Limb (tissue), 2 donors: ENCODE results near the gene PLEK.
"Not testable (repeated sequence)": the region's sequence is repeated elsewhere in the genome, so short reads cannot be mapped to it uniquely, and the experiment has no call there.

ENCODE experiments used
- DNase-seq, 2 donors: peaks; one replicate each; pipeline ENCODE4 v3.0.0-alpha.2; 2016; ENCODE audit errors: extremely low spot score in 2 of 2

Gene PLEK

DNA sequence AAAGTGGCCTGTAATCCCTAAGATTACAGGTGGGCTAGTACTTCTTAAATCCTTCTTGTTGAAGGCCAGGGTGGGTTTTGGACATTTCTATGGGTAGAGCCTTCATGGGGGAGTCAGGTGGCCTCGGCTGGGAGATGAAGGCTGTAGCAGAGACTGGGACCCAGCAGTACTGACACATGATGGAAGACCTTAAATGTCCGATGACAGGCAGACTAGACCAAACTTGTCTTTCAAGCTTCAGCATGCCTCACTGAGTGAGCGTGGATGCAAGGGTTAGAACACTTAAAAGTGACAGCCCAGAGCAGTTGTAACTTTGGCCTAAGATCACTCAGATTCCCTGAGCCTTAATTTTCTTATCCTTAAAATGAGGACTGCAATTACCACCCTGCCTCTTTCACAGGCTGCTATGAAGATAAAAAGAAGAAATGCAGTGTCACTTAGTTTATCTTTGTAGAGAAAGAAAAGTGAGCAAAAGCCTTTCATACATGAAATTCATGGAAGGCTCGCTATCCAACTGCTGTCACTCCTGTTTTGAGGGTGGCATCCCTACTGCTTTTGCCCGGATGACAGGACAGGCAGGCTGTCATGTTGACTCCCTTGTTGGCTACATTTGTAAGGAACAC is 19.5 kb downstream of the PLEK start:
- DNase-seq, result no peak

DNA sequence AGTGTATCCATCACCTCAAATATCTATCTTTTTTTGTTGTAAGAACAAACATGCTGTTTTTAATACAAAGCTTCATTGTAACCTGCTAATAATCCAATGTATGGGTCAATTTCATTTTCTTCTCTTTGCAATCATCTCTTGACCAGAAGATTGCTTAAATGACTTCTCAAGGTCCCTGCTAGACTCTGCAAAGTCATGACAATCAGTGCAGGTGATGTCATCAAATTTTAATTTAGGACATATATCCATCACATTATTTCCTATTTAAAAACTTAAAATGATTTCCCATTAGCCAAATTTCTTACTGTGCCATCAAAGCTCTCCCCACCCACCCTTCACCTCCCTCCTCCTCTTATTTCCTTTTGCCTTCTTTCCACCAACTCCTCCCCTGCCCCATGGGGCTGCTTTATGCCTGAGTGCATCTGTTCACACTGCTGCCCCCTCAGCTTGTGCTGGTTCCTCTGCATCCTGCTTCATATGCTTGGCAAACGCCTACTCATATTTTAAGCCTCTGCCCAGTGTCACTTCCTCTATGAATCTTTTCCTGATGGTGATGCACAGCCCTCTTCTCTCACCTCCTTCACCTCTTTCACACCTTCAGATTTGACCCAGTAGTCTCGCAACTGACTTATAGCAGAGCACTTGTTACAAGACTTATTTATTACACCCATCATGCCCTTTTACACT is 20.3 kb downstream of the PLEK start:
- DNase-seq, result no peak

DNA sequence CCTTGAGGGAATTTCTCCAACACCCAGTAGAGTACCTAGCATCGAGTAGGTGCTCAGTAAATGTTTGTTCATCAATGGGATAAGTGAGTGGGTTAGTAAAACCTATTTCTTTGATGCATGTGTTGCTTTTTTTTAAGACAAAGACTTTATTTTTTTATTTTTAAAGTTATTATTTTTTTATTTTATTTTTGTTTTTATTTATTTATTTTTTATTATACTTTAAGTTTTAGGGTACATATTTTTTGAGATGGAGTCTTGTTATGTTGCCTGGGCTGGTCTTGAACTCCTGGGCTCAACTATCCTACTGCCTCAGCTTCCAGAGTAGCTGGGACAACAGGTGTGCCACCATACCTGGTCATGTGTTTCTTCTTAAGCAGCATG is 20.8 kb downstream of the PLEK start:
- DNase-seq, result no peak

DNA sequence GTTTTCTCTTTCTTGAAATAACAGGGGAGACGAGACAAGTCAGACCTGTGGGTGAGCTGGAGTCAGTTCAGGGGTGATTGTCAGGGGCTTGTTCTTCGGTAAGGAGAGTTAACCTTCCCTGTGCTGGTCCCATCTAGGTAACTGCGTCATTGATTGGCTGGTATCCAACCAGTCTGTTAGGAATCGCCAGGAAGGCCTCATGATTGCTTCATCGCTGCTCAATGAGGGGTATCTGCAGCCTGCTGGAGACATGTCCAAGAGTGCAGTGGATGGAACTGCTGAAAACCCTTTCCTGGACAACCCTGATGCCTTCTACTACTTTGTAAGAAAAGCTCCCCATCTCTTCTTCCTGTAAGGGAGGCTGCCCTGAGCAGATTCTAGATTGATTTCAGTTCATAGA is 21.3 kb downstream of the PLEK start:
- no peak for DNase-seq

DNA sequence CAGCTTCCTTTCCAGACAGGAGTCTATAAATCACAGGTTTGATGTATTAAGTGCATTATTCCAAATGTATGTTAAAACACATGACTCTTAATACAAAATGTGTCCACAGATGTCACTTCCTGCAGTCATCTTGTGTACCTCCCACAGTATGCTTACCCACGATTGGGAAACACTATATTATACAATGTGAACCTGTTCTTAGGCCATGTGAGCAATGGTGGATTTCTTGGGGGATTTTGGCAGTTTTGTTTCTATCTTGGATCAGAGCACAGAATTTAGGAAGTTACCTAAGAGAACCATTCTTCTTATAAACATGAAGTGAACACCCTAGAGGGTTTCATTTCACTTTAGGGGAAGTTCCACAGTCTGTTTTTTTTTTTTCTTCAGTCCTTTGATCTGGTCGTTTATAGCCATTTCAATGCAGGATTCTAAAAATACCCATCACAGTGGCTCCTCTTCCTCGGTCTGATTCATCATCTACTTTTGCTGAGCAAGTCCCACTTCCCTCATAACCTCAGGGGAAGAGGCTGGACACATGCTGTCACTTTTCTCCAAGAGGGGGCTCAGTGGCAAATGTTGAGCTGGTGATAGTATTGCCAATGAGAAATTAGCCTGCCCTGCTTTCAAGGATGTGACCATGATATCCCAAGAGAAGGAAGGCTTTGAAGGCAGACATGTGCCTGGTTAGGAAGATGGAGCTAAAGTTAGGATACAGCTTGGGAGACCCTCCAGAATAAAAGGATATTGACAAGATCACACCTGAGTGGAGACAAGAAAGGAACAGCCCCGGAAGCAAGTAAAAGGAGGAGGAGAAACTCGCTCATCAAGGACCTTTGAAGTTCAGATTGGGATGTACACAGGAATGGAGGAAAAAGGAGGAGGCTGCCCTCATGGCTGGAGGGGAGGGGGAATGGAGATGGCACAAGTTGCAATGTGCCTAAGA is 22.6 kb downstream of the PLEK start:
- no peak for DNase-seq

DNA sequence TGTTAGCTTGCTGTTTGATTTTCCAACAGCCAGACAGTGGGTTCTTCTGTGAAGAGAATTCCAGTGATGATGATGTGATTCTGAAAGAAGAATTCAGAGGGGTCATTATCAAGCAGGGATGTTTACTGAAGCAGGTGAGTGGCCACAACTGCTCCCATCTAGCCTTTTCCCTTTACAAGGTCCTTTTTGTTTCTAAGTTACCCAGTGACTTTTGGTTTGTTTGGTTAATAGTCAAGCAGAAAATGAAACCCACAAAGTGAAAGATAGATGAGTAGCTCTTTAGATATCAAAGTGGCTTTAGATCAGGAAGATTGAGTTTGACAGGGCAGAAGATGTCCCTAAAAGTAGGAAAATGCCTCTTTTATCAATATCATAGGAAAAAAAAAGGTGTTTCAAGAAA is 23.3 kb downstream of the PLEK start:
- no peak for DNase-seq

DNA sequence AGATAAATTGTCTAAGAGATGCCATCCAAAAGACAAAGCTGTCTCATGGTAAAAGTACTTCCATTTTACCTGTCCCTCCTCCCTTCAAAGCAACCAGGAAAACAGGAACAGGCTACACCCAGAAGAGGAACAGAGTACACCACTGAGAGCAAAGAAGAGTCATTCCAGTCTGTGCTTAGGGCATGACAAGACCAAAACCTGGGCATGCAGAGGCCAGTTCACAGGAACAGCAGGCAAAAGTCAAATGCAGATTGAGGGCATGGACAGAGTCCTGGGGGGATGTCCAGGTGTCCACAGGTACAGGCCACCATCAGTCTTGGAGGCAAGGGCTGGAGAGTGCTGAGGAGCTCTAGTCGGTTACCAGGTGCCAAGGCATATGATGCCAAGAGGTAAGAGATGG is 23.7 kb downstream of the PLEK start:
- no peak for DNase-seq

DNA sequence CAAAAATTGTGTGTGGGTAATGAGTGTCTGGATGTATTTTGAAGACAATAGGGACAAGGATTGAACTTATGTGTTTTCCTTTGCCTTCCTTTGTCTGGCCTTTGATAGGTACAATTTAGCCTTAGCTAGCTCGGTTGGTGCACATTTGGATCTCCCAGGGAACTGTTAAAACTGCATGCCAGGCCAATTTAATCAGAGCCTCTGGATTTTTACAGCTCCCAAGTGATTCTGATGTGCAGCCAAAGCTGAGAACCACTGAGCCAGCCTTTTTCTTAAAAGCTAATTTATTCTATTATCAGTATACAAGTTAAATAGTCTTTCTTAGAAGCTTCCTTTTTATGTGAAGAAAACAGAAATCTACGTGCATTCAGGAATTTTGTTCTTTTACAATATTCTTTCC is 25.0 kb downstream of the PLEK start:
- no peak for DNase-seq

DNA sequence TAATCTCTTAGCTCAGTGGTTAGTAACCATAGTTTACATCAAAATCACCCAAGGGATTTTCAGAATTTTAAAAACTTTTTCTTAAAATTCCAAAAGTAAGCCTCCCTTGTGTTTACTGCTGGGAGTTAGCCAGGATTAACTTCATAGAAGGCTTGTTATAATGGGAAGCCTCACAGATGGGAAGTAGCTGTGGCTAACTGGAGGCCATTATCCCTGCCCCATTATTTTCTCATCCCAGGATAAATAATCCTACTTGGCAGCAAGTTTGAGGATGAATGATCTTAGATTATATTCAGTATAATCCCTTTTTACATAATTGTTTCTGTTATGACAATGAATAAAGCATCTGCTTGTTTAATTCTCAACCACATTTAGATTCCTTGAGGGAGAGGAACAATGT is 25.5 kb downstream of the PLEK start:
- no peak for DNase-seq

DNA sequence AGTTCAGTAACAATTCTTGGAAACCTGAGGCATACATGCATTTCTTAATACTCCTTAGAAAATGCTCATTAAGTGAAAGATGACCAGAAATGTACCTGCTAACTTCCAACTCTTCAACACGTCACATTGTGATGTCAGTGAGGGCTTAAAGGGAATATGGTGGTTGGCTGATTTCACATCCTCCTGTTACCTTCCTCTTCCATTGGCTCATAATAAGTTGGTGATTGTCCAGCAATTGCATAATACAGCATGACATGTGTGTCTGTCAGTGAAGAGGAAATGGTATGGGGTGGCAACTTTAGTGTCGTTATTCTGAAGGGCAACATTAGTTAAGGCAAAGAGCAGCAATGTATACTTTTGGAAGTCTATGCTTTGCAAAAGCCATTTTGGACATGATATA is 26.0 kb downstream of the PLEK start:
- DNase-seq, result no peak

DNA sequence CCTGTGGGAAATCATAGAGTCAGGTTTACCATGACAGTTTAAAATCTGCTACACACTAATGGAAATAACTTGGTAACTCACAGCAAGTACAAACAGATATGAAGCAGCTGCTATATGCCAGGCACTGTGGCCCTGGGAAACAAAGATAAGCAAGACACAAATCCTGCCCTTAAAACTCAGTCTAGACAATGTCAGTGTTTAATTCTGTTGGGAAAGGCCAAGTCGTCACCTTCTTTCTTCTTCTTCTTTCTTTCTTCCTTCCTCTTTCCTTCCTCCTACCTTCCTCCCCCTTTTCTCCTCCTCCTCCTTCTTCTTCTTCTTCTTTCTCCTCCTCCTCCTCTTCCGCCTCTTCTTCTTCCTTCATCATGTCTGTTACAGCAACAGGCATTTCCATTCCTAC is 26.8 kb downstream of the PLEK start:
- DNase-seq, result no peak

DNA sequence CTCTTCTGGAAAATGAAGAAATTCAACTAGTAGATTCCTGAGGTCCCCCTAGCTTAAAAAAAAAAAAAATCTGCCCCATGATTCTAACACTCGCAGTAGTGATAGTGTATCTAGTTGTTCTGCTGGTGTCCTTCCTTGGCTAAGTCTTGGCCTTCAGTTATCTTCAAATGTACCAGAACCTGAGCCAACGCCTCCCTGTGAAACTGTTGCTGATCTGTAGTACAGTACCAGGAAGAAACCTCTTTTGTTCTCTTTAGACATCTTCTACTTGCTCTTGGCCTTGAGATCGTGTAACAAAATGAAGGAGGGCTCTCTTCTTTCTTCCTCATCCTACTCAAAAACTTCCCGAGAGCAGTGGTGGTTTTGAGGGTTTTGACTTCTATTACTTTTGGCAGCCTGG is 31.0 kb downstream of the PLEK start:
- DNase-seq, result no peak

DNA sequence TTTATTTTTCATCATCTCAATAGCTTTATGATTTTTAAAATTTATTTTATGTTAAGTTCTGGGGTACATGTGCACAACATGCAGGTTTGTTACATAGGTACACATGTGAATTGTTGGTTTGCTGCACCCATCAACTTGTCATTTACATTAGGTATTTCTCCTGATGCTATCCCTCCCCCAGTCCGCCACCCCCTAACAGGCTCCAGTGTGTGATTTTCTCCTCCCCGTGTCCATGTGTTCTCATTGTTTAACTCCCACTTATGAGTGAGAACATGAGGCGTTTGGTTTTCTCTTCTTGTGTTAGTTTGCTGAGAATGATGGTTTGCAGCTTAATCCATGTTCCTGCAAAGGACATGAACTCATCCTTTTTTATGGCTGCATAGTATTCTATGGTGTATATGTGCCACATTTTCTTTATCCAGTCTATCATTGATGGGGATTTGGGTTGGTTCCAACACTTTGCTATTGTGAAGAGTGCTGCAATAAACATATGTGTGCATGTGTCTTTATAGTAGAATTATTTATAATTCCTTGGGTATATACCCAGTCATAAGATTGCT is 32.7 kb downstream of the PLEK start:
- DNase-seq, result not testable (repeated sequence)

DNA sequence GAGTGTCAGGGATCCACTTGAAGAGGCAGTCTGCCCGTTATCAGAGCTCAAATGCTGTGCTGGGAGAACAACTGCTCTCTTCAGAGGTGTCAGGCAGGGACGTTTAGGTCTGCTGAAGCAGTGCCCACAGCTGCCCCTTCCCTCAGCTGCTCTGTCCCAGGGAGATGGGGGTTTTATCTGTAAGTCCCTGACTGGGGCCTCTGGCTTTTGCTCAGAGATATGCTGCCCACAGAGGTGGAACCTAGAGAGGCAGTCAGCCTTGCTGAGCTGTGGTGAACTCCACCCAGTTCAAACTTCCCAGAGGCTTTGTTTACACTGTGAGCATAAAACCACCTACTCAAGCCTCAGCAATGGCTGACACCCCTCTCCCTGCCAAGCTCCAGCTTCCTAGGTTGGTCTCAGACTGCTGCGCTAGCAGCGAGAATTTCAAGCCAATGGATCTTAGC is 38.1 kb downstream of the PLEK start:
- no peak for DNase-seq

DNA sequence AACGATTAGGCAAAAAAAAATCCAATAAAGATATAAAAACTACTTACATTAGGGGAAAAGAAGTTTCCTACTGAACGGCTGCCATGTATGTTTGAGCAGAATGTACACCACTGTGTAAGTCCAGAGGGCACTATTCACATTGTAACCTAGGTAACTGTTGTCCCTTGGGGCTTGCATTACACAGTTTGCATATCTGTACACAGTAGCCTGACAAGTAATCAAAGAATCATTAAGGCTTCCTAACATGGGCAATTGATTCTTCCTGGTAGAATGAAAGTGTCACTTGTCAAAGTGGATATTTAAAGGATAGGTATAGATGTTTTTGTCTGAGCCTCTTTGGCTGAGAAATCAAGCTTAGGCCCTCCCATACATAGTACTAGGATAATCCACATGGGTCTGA is 39.1 kb downstream of the PLEK start:
- DNase-seq, result no peak

DNA sequence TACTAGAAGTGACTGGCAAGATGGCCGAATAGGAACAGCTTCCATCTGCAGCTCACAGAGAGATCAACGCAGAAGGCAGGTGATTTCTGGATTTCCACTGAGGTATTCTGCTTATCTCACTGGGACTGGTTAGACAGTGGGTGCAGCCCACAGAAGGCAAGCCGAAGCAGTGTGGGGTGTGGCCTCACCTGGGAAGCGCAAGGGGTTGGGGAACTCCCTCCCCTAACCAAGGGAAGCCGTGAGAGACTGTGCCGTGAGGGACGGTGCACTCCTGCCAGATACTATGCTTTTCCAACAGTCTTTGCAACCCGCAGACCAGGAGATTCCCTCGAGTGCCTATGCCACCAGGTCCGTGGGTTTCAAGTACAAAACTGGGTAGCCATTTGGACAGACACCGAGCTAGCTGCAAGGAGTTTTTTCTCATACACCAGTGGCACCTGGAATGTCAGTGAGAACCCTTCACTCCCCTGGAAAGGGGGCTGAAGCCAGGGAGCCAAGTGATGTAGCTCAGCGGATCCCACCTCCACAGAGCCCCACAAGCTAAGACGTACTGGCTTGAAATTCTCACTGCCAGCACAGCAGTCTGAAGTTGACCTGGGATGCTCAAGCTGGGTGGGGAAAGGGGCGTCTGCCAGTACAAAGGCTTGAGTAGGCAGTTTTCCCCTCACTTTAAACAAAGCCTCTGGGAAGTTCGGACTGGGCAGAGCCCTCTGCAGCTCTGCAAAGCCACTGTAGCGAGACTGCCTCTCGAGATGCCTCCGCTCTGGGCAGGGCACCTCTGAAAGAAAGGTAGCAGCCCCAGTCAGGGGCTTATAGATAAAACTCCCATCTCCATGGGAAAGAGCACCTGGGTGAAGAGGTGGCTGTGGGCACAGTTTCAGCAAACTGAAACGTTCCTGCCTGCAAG is 40.1 kb downstream of the PLEK start:
- DNase-seq, result no peak

DNA sequence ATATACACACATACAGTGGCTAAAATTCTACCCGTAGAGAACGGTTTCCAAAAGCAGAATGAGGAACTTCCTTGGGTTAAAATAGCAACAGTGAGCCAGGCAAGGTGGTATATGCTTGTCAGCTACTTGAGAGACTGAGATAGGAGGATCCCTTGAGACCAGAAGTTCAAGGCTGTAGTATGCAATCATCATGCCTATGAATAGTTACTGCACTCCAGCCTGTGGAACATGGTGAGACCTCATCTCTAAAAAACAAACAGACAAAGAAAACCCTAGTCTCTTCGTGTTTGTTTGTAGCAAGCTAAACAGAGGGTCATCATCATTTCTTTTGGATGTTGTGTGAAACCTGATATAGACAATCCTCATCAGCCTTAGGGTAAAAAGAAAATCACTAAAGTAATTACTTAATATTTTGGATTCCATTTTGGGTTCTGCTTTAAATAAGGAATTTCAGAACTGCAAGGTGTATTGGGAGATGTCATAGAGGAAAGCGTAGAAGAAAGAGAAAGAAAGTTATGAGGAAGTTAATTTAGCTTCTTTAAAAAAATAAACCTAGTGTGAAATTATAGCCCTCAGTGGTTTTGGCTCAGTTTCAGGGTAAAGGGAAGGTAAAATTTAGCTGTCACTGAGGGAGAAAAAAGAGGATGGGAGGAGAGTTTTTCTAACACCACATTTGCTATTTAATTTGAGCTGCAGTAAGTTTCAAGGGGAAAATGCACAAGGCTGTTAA is 46.5 kb downstream of the PLEK start:
- DNase-seq, result no peak

DNA sequence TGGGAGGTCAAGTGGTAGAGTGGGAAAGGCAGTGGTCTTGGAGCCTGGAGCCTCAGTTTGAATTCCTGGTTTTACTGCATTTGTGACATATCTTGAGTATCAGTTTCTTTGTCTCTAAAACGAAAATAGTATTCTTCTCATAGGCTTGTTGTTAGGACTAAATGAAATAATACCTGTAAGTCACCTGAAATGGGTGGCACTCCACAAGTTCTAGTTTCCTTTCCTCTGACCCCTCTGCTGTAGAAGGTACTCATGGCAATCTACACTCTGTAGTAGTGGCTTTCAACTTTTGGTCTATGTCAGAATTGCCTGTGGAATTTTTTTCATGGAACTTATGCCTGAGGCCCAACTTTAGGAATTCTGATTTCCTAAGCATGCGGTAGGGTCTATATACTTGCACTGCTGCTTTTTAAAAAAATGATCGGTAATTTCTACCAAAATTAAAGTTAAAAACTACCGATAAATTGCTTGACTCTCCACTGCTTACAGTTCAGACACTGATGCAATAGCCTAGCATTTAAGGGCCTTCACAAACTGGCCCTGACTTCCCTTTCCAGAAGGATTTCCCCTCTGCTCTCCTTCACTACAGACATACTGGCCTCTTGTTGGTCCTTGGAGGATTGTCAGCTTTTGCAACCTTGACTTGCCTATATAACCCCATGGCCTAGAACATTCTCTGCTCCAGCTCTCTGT is 47.2 kb downstream of the PLEK start:
- no peak for DNase-seq

DNA sequence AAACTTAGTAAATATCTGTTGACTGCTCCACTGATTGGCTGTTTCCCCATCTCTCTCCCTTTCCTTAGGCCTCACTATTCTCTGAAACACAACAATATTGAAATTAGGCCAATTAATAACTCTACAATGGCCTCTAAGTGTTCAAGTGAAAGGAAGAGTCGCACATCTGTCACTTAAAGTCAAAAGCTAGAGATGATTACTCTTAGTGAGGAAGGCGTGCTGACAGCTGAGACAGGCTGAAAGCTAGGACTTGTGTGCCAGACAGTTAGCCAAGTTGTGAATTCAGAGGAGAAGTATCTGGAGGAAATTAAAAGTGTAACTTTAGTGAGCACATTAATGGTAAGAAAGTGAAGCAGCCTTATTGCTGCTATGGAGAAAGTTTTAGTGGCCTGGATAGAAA is 48.4 kb downstream of the PLEK start:
- DNase-seq, result no peak

DNA sequence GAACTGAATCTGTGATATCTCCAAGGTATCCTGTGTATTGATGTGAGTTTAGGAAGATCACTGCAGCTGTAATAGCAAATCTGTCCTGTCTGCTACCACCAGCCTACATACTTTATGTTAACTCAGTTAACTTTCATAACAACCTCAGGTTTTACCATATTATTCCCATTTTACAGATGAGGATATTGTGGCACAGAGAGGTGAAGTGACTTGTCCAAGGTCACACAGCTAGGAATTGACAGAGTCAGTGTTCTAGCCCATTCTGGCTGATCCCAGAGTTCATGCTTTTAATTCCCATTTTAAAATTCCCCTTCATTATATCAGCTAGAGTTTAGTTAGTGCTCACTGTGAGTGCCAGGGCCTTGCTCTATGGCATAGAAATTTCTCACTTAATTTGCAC is 49.4 kb downstream of the PLEK start:
- DNase-seq, result no peak
